Mesothelial cell of epicardium (in vitro differentiated cells): ENCODE measurements around the gene TOR4A. TPM values are rescaled to one million over a fixed set of nuclear protein-coding genes. Genes with fewer than 3 reads are reported as not detected.
"Not testable (repeated sequence)": the region's sequence is repeated elsewhere in the genome, so short reads cannot be mapped to it uniquely, and the experiment has no call there.

ENCODE experiments used
- DNase-seq, 2 experiments: peaks; one replicate each; pipeline ENCODE4 v3.0.0; 2021; ENCODE audit warnings: low spot score in 2 of 2; ENCODE audit not compliant: unreplicated experiment in 2 of 2
- H3K27ac Mint-ChIP-seq: 2 replicates; pipeline ENCODE4 v1.8.0; 2021; ENCODE audit warnings: mixed read lengths
- H3K27me3 Mint-ChIP-seq: 2 replicates; pipeline ENCODE4 v1.8.0; 2021; ENCODE audit warnings: low read depth, mixed read lengths
- H3K36me3 Mint-ChIP-seq: 2 replicates; pipeline ENCODE4 v1.8.0; 2021; ENCODE audit warnings: mixed read lengths
- H3K4me1 Mint-ChIP-seq: 2 replicates; pipeline ENCODE4 v1.8.0; 2021; ENCODE audit warnings: mixed read lengths
- H3K4me3 Mint-ChIP-seq: 2 replicates; pipeline ENCODE4 v1.8.0; 2021; ENCODE audit warnings: mild to moderate bottlenecking, moderate library complexity, mixed read lengths
- H3K9me3 Mint-ChIP-seq: 2 replicates; pipeline ENCODE4 v1.8.0; 2021; ENCODE audit warnings: mixed read lengths
- total RNA-seq: library from RNA; stranded (reverse); gene quantifications from 3 replicates; pipeline ENCODE4 v1.2.1, GENCODE V29; 2021
- TF ChIP-seq, protein P1 (sequence below): fragments of 200-600 bp; sonication (generic); IDR thresholded peaks from one replicate; pipeline ENCODE4 v1.5.0; 2021; ENCODE audit warnings: antibody characterized with exemption; ENCODE audit not compliant: unreplicated experiment

TOR4A gene
- total RNA-seq, 1 donor from 2014 or later = 6.5 TPM

DNA sequence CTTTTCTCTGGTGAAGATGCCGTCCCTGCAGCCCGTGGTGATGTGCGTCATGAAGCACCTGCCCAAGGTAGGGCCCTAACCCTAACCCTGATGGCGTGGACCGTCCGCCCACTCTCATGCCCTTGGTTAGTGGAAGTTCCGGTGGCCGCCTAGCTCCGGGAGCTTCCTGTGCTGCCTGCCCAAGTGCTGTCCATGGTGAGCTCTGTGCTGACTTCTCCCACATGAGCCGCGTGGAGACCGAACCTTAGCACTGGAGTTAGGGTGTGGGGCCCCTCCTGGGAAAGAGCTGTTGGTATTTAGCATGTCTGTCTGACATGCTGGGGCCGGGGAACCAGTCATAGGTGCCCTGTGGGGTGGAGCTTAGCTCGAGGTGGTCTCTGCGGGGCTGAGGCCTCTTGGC, 21.2 kb upstream of the TOR4A start:
- Mint-ChIP-seq H3K27me3 (no peaks in the 10 kb centered on the region), H3K9me3 (no peaks in the 10 kb centered on the region), H3K36me3 (no peaks in the 10 kb centered on the region), H3K4me3 (peak overlapping the region; percentile 89), H3K27ac (no peak overlapping the region), H3K4me1 (peaks cover 12% of the 10 kb centered on the region)
- TF ChIP-seq, protein P1, sequence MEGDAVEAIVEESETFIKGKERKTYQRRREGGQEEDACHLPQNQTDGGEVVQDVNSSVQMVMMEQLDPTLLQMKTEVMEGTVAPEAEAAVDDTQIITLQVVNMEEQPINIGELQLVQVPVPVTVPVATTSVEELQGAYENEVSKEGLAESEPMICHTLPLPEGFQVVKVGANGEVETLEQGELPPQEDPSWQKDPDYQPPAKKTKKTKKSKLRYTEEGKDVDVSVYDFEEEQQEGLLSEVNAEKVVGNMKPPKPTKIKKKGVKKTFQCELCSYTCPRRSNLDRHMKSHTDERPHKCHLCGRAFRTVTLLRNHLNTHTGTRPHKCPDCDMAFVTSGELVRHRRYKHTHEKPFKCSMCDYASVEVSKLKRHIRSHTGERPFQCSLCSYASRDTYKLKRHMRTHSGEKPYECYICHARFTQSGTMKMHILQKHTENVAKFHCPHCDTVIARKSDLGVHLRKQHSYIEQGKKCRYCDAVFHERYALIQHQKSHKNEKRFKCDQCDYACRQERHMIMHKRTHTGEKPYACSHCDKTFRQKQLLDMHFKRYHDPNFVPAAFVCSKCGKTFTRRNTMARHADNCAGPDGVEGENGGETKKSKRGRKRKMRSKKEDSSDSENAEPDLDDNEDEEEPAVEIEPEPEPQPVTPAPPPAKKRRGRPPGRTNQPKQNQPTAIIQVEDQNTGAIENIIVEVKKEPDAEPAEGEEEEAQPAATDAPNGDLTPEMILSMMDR = no peak
- no peak for DNase-seq

DNA sequence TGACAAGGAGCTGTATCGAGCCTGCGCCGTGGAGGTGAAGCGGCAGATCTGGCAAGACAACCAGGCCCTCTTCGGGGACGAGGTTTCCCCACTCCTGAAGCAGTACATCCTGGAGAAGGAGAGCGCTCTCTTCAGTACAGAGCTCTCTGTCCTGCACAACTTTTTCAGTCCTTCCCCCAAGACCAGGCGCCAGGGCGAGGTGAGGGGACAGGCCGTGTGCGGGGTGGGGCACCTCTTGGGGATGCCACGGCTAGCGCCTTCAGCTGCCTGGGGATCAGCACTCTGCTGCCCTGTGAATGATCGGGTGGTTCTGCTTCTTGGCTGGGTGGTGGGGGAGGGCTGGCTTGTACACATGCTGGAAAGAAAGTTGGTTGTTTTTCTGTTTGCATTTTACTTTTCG, 20.7 kb upstream of the TOR4A start:
- no peak for DNase-seq
- Mint-ChIP-seq H3K4me3 (peak overlapping the region; percentile 89), H3K36me3 (peaks cover 5% of the 10 kb centered on the region), H3K27ac (no peak overlapping the region), H3K27me3 (no peaks in the 10 kb centered on the region), H3K9me3 (no peaks in the 10 kb centered on the region), H3K4me1 (peaks cover 12% of the 10 kb centered on the region)
- TF ChIP-seq, protein P1 = no peak

DNA sequence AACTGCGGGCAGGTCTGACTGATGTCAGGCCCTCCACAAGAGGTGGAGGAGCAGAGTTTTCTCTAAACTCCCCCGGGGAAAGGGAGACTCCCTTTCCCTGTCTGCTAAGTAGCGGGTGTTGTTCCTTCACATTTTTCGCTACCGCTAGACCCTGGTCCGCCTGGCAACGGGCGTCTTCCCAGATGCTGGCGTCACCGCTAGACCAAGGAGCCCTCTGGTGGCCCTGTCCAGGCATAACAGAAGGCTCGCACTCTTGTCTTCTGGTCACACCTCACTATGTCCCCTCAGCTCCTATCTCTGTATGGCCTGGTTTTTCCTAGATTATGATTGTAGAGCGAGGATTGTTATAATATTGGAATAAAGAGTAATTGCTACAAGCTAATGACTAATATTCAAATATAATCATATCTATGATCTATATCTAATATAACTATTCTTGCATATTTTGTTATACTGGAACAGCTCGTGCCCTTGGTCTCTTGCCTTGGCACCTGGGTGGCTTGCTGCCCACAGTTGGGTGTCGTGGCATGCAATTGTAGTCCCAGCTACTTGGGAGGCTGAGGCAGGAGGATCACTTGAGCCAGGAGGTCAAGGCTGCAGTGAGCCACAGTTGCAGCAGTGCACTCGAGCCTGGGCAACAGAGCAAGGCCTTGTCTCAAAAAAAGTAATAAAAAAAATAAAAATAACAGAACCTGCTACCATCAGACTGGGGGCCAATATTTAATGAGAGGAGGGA, 15.2 kb upstream of the TOR4A start:
- not testable (repeated sequence) for H3K27ac Mint-ChIP-seq, DNase-seq, H3K9me3 Mint-ChIP-seq, H3K36me3 Mint-ChIP-seq, H3K4me1 Mint-ChIP-seq, H3K4me3 Mint-ChIP-seq, H3K27me3 Mint-ChIP-seq
- TF ChIP-seq, protein P1 = peak; percentile 35

DNA sequence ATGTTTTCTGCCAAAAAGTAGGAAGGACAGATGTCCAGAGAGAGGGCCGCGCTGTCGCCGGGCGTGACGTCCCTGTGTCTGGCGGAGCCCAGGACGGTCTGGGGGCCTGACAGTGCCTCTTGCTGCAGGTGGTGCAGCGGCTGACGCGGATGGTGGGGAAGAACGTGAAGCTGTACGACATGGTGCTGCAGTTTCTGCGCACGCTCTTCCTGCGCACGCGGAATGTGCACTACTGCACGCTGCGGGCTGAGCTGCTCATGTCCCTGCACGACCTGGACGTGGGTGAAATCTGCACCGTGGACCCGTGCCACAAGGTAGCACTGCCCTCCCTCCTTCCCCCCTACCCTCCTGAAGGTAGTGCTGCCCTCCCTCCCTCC, 14.6 kb upstream of the TOR4A start:
- Mint-ChIP-seq H3K4me1 (no peaks in the 10 kb centered on the region), H3K4me3 (no peak overlapping the region), H3K27ac (no peak overlapping the region), H3K9me3 (no peaks in the 10 kb centered on the region), H3K27me3 (no peaks in the 10 kb centered on the region), H3K36me3 (peaks cover 7% of the 10 kb centered on the region)
- TF ChIP-seq, protein P1 = no peak
- DNase-seq = no peak

DNA sequence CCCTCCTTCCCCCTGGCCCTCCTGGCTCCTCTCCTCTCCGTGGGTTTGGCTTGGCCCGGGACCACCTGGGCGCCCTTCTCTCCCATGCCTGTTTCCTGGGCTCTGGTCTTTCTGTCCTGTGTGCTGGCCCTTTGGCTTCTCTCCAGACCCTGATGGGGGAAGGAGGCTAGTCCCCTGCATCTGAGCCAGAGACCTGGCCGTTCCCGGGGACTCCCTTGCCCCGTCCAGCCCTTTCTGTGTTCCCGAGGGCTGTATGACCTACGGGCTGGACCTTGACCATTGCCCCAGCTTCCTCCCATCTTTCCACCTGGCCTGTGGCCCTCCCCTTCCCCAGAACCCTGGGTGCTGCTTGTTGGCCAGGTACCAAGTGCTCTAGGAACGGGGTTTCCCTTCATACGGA, 14.0 kb upstream of the TOR4A start:
- Mint-ChIP-seq H3K27me3 (no peaks in the 10 kb centered on the region), H3K4me1 (no peaks in the 10 kb centered on the region), H3K36me3 (peaks cover 8% of the 10 kb centered on the region), H3K4me3 (no peak overlapping the region), H3K9me3 (no peaks in the 10 kb centered on the region), H3K27ac (no peak overlapping the region)
- DNase-seq = no peak
- TF ChIP-seq, protein P1 = no peak
